ENCODE measurements around the gene ROR1.

ROR1 gene

DNA sequence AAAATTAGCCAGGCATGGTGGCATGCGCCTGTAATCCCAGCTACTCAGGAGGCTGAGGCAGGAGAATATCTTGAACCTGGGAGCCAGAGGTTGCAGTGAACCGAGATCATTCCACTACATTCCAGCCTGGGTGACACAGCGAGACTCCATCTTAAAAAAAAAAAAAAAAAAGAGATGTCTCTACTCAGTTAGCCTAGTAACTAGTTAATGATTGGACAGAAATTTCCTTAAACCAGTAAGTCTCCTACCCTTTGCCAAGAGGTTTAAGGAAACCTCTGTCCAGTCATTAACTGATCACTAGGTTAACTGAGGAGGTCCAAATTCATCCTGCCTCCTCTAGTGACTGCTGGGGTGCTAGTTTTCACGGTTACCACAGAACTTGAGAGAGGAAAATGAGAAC lies 285.7 kb downstream of the ROR1 start:
- no peak for DNase-seq (ENCODE audit: low read depth in 2 of 2)

- DNase-seq (ENCODE audit: low read depth in 2 of 2) = no peak
These were observed 286.9 kb downstream of the ROR1 start for GRCh38 chr1:64060611-64061302.

- DNase-seq (ENCODE audit: low read depth in 2 of 2) = no peak
These were observed 287.8 kb downstream of the ROR1 start for GRCh38 chr1:64061430-64062104.

GRCh38 chr1:64062529-64062928 lies 288.7 kb downstream of the ROR1 start:
- DNase-seq (ENCODE audit: low read depth in 2 of 2) = no peak

DNA sequence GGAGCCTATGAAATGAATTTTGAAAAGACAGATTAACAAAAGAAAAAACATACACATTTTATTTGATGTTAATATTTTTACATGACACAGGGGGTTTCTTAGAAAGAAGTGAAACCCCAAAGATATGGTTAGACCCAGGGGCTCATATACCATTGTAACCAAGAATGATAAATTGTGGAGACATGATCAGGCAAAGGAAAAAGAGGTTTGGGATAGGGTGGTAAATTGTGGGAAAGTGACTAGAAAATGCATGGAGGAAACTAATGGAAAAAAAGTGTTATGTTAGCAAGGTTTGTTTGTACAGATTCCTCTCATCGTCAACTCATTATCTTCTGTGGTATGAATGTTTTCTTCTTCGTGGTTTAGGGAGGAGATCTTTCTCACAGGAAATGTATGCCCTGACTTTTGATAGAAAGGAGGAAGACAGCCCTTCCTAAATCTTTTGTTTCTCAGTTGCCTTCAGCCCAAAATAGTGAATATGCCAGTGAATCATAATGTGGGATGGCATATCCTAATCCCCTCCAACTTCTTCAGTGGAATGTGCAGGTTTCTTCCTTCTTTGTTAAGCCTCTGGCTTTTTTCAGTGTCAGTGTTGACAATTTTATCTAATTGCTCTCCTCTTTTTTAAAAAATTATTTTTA lies 289.2 kb downstream of the ROR1 start:
- no peak for DNase-seq (ENCODE audit: low read depth in 2 of 2)

- DNase-seq (ENCODE audit: low read depth in 2 of 2) = no peak
These were observed 291.8 kb downstream of the ROR1 start for GRCh38 chr1:64065571-64065970.

GRCh38 chr1:64072089-64072793 lies 298.4 kb downstream of the ROR1 start:
- DNase-seq (ENCODE audit: low read depth in 2 of 2) = no peak

GRCh38 chr1:64073705-64074104 lies 299.9 kb downstream of the ROR1 start:
- DNase-seq (ENCODE audit: low read depth in 2 of 2) = no peak

DNA sequence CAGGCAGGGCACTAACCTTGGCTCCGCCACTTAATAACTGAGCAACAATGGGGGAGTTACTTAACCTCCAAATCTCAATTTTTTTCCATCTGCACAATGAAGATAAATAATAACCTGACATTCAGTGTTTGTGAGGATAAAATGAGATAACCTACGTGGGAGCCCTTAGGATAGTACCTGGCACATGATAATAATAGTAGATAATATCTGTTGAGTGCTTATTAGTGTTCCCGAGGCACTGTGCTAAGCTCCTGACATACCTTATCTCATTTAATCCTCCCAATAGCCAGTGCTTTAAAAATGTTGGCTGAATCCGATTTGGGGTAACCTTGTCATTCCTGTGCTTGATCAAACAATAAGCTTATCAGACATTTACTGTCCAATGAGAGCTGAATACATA lies 300.9 kb downstream of the ROR1 start:
- DNase-seq (ENCODE audit: low read depth in 2 of 2) = no peak

GRCh38 chr1:64077281-64077940 lies 303.6 kb downstream of the ROR1 start:
- no peak for DNase-seq (ENCODE audit: low read depth in 2 of 2)

- no peak for DNase-seq (ENCODE audit: low read depth in 2 of 2)
These were observed 307.2 kb downstream of the ROR1 start for GRCh38 chr1:64080941-64081562.

DNA sequence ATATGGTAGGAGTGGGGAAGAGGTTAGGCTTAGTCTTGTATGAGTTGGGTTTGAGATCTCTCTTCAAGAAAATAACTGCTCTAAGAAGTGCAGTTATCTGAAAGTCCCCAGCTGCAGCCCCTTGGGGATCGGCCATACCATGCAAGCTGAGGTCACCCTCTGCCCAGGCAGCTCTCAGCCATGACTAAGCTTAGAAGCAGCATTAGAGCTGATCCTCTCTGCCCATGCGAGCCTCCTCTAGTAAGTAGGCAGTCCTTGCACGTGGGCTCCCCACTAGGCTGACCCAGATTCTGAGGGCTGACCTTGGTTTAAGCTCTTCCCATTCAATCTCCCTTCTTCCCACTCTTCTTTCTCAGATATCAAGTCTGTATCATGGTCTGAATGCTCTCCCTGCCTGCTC lies 308.6 kb downstream of the ROR1 start:
- no peak for DNase-seq (ENCODE audit: low read depth in 2 of 2)

- DNase-seq (ENCODE audit: low read depth in 2 of 2) = no peak
These were observed 310.6 kb downstream of the ROR1 start for GRCh38 chr1:64084451-64084850.

GRCh38 chr1:64087768-64088167 lies 314.0 kb downstream of the ROR1 start:
- DNase-seq (ENCODE audit: low read depth in 2 of 2) = no peak

DNA sequence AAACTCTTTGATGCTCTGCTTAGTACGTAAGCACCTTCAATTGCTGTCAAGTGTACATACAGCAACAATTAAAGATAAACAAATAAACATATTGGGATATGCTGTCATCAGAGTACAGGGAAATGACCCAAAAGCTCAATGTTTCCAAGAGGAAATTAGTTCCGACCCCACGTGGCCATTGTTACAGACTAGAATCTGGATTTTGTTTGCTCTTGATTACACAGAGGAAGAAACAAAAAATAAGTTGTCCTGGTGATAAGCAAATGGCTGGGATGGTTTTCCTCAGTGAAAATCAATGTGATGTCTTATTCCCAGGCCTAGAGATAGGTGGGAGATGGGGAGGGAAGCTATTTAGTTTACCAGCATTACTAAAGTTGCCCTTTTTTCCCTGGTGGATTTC lies 316.6 kb downstream of the ROR1 start:
- DNase-seq (ENCODE audit: low read depth in 2 of 2) = no peak

DNA sequence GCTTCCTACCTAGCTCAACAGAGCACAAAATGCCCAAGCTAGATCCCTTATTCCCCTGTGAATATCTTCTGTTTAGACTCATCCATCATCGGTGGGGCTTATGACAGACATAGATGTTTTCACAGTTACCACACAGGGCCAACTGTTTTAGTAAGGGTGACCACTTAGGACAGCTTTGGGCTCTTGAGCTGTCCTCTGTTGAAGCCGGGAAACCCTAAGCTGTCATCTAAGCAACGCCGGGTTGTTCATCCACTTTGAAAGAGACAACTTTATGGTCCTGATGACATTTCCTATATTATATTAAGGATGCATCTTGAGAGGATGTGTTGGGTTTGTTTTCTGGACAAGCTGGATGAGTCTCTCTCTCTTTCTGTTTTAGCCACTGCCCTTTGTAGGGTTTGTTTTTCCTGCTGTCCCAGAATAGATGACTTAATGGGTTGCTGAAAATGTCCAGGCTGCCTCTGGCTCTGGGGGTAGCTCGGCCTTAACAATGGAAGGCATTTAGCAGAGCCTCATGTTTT lies 319.1 kb downstream of the ROR1 start:
- no peak for DNase-seq (ENCODE audit: low read depth in 2 of 2)

GRCh38 chr1:64093941-64094340 lies 320.1 kb downstream of the ROR1 start:
- DNase-seq (ENCODE audit: low read depth in 2 of 2) = no peak

DNA sequence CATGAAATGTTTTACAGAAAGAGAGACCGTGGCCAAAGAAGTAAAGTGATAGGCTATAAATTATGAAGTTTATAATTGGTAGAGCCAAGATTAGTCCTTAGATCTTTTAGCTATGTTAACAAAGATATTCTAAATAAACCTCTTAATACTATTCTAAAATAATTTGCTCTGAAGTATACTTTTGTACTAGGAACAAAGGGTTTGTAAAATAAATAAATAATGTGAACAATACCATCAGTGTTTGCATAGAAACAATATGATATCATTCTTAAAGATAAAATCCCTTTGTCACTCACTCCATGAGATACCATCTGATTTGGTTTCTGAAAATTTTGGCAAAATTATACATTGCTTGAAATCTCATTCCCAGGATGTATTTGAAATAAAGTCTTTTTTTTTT lies 322.0 kb downstream of the ROR1 start:
- no peak for DNase-seq (ENCODE audit: low read depth in 2 of 2)

DNA sequence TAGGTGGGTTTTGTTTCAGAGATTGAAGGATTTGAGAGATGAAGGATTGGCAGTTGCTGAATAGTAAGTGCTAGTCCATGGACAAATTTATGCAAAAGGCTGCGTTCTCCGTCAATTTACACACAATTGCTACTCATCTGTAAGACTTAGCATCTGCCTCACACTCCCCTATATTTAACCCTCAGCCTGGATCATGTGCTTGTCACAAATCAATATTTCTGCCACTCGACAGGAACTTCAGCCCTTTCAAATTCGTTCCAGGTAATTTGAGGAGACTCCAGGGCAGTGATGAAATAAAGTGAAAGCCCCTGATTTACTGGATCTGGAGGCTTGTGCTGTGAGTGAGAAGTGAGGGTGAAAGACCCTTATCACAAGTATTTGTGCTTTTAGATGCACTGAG lies 324.0 kb downstream of the ROR1 start:
- DNase-seq (ENCODE audit: low read depth in 2 of 2) = no peak

GRCh38 chr1:64098436-64098835 lies 324.6 kb downstream of the ROR1 start:
- no peak for DNase-seq (ENCODE audit: low read depth in 2 of 2)

GRCh38 chr1:64098846-64099582 lies 325.2 kb downstream of the ROR1 start:
- no peak for DNase-seq (ENCODE audit: low read depth in 2 of 2)
